GM18861 (cell line): ENCODE data around the gene TCF12.
"Not testable (repeated sequence)": the region's sequence is repeated elsewhere in the genome, so short reads cannot be mapped to it uniquely, and the experiment has no call there.

ENCODE experiments used
- ATAC-seq: cut with Tn5 transposase; IDR thresholded peaks from one replicate; pipeline ENCODE4 v1.9.1; 2021; ENCODE audit not compliant: unreplicated experiment

TCF12 gene

GRCh38 chr15:56944485-56944884 lies 26.0 kb downstream of the TCF12 start:
- no peak for ATAC-seq

- ATAC-seq = no peak
Measured at GRCh38 chr15:56946150-56946549, 27.7 kb downstream of the TCF12 start.

- no peak for ATAC-seq
Measured at GRCh38 chr15:56948000-56948763, 29.7 kb downstream of the TCF12 start.

GRCh38 chr15:56948764-56949101 lies 30.3 kb downstream of the TCF12 start:
- no peak for ATAC-seq

GRCh38 chr15:56950979-56951378 lies 32.5 kb downstream of the TCF12 start:
- peak; percentile 95 for ATAC-seq

GRCh38 chr15:56953790-56954189 lies 35.3 kb downstream of the TCF12 start:
- no peak for ATAC-seq

- not testable (repeated sequence) for ATAC-seq
Measured at GRCh38 chr15:56955011-56955410, 36.6 kb downstream of the TCF12 start.

GRCh38 chr15:56956538-56956937 lies 38.1 kb downstream of the TCF12 start:
- no peak for ATAC-seq

GRCh38 chr15:56957812-56958406 lies 39.5 kb downstream of the TCF12 start:
- ATAC-seq = no peak

- no peak for ATAC-seq
Measured at GRCh38 chr15:56959318-56959648, 40.8 kb downstream of the TCF12 start.

- no peak for ATAC-seq
Measured at GRCh38 chr15:56960116-56960515, 41.7 kb downstream of the TCF12 start.

GRCh38 chr15:56963126-56963525 lies 44.7 kb downstream of the TCF12 start:
- no peak for ATAC-seq

- ATAC-seq = no peak
Measured at GRCh38 chr15:56963710-56964109, 45.3 kb downstream of the TCF12 start.

- no peak for ATAC-seq
Measured at GRCh38 chr15:56964182-56964581, 45.7 kb downstream of the TCF12 start.

GRCh38 chr15:56965231-56966013 lies 47.0 kb downstream of the TCF12 start:
- ATAC-seq = no peak

GRCh38 chr15:56967336-56967735 lies 48.9 kb downstream of the TCF12 start:
- no peak for ATAC-seq

GRCh38 chr15:56968256-56968655 lies 49.8 kb downstream of the TCF12 start:
- ATAC-seq = no peak

- ATAC-seq = no peak
Measured at GRCh38 chr15:56968821-56969220, 50.4 kb downstream of the TCF12 start.

GRCh38 chr15:56969265-56969895 lies 50.9 kb downstream of the TCF12 start:
- no peak for ATAC-seq

GRCh38 chr15:56971571-56971970 lies 53.1 kb downstream of the TCF12 start:
- no peak for ATAC-seq

GRCh38 chr15:56972016-56972415 lies 53.6 kb downstream of the TCF12 start:
- no peak for ATAC-seq

GRCh38 chr15:56972426-56972825 lies 54.0 kb downstream of the TCF12 start:
- ATAC-seq = no peak
